ENCODE measurements around the gene TIGD6.
"Not testable (repeated sequence)": the region's sequence is repeated elsewhere in the genome, so short reads cannot be mapped to it uniquely, and the experiment has no call there.

Gene TIGD6

DNA sequence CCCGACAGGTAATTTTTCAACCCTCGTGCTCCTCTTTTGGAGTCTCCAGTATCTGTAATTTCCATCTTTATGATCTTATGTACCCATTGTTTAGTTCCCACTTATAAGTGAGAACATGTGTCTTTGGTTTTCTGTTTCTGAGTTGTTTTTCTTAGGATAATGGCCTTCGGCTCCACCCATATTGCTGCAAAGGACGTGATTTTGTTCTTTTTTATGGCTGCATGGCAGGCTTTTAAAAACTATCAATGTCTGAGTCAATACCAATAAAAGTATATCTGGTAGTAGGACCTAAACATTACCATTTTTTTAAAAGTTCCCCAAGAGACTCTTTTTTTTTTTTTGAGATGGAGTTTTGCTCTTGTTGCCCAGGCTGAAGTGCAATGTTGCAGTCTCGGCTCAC lies 43.8 kb downstream of the TIGD6 start:
- in situ Hi-C loops (cut with HindIII; ENCODE audit: low pct_ligation_motif_present, low pct_unique_long_range_greater_than_20kb, low sequenced_read_pairs): no loop called here
- DNase-seq: no peak

DNA sequence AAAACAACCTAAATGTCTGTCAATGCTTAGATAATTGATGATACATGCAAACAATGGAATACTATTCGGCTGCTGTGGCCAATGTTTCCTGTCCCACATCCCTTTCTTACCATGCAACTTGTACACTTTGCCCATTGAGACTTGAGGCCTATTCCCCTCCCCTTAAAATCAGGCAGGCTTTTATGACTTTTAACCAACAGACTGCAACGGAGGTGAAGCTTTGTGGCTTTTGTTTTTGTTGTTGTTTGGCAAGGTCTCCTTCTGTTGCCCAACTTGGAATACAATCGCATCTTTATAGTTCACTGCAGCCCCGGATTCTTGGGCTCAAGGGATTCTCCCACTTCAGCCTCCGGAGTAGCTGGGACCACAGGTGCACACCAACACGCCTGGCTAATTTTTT lies 45.7 kb downstream of the TIGD6 start:
- in situ Hi-C loops (cut with HindIII; ENCODE audit: low pct_ligation_motif_present, low pct_unique_long_range_greater_than_20kb, low sequenced_read_pairs): no loop called here
- DNase-seq: no peak

DNA sequence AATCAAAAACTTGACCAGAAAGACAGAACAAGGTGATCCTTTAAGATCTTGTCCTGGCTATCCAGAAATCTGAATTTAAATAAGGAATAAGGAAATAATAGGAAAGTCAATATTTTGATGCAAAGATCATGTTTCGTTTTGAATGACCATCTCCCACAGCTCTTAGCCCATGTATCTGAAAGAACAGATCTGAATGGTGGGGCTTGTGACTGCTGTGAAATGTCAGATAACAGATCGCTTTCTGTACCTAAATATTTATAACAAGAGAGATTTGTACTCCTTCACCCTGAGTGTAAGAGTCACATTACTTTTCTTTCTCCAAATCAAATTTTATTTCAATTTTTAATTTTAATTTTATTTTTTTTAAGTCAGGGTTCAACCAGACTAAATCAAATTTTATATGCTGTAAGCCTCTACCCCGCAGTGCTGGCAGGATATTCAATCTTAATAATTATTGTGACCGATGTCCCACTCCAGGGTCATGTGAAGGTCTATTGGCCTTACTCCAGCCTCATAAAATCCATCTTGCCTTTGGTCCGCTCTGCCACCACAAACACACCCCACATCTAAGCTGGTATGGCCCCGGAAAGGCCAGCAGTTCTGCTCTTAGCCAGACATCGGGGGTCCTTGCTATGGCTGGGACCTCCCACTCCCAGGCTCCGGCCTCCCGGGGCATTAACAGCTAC lies 46.9 kb downstream of the TIGD6 start:
- in situ Hi-C loops (cut with HindIII; ENCODE audit: low pct_ligation_motif_present, low pct_unique_long_range_greater_than_20kb, low sequenced_read_pairs): no loop called here
- no peak for DNase-seq

DNA sequence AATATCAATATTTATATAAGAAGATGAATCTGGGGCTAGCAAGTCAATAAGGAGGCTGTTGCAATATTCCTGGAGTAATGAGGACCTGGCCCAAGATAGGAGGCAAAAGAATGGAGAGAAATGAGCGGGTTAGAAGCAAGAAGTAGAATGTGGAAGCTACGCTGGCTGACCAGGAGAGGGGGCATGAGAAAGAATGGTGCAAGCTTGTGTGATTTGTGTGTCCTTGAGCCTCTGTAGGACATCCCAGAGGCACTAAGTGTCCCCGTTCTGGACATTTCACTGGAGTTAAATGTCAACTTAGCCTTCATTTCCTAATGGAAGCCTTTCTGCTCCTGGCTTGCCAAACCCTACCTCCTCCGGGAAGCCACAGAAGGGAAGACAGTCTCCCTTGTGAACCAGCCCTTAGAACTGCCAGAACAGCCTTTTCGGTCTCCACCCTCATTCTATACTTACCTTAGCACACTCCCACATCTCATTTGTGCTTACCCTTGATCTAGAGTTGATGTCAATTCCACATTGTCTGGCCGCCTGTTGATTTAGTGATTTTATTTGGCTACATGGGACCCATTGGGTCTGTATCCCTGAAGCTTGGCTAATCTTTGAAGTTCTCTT lies 49.2 kb downstream of the TIGD6 start:
- in situ Hi-C loops (cut with HindIII; ENCODE audit: low pct_ligation_motif_present, low pct_unique_long_range_greater_than_20kb, low sequenced_read_pairs): no loop called here
- DNase-seq: no peak

DNA sequence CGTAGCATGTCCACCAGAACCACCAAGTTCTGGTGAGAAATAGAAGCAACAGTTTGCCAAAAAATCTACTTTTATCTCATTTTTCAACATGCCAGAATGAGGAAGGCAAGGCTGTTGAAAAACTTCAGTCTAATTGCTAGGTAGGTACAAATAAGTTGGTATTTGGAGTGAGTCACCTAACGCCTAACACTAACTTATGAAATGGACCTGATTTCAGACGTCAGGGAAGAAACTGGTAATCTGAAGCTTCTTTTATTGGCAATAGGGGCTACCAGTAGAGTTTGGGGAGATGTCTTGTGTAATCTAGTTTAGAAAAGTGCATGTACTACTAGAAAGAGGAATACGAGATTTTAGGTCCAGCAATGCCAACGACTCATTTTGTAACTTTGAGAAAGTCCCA lies 51.5 kb downstream of the TIGD6 start:
- DNase-seq: no peak
- in situ Hi-C loops (cut with HindIII; ENCODE audit: low pct_ligation_motif_present, low pct_unique_long_range_greater_than_20kb, low sequenced_read_pairs): no loop called here

DNA sequence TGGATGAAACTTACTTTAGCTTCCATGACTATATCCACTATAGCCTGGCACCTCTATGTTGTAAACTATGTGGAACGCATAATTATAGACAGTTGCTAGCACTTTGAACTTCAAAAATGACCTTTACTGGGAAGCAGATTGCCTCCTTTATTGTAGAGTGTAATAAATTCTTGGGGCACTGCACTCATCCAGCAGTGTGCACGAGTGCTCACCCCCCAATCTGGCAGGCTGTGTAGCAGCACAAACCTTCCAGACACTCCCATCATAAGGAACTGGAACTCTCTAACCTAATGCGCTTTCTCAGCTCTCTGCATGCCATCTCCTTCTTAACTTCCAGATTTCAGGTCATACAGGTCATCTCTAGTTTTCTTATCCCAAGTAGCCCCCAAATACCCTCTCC lies 54.3 kb downstream of the TIGD6 start:
- in situ Hi-C loops (cut with HindIII; ENCODE audit: low pct_ligation_motif_present, low pct_unique_long_range_greater_than_20kb, low sequenced_read_pairs): no loop called here
- DNase-seq: no peak

DNA sequence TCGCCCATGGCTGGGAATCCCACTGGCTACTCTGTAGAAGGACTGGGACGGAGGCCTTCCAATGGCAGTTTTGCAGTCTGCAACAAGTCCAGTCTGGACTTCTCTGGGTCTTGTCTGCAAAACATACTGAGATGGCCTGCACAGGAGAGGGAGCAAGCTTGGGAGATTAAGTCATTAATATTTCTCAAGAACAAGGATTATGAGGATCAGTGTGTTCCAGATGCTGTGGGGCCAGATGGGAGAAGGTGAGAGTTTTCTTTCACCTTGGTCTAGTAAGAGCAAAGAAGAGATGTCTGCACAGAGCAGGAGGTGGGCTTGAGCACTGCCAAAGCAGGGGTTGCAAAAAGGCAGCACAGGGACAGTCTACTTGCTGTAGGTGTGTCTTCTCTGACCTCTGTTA lies 55.8 kb downstream of the TIGD6 start, which contains the start of gene PDE6A:
TSS of gene PDE6A (minus strand) at position 128 of the 400 bp plus-strand sequence. CDS start at position 8, 120 bp downstream.
- no peak for DNase-seq
- in situ Hi-C loops (cut with HindIII; ENCODE audit: low pct_ligation_motif_present, low pct_unique_long_range_greater_than_20kb, low sequenced_read_pairs): no loop called here

DNA sequence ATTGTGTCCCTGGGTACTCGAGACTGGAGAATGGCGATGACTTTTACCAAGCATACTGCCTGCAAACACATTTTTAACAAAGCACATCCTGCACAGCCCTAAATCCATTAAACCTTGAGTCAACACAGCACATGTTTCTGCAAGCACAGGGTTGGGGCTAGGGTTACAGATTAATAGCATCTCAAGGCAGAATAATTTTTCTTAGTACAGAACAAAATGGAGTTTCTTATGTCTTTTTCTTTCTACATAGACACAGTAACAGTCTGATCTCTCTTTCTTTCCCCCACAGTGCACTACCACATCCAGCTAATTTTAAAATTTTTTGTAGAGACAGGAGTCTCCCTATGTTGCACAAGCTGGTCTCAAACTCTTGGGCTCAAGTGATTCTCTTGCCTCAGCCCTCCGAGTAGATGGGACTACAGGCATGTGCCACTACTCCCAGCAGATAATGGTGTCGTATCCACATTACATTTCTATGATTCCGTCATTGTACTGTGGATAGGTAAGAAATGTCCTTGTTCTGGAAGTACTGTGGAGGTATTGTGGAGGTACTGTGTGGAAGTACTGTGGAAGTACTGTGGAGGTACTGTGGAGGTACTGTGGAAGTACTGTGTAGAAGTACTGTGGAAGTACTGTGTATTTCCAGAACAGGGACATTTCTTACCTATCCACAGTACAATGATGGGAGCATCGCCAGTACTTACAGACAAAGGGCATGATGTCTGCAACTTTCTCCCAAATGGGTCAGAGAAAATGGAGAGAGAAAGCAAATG lies 57.1 kb downstream of the TIGD6 start:
- in situ Hi-C loops (cut with HindIII; ENCODE audit: low pct_ligation_motif_present, low pct_unique_long_range_greater_than_20kb, low sequenced_read_pairs); DNase-seq: not testable (repeated sequence)

Data from ACHN (cell line).